ENCODE data around the gene FAM186B.

Gene FAM186B

DNA sequence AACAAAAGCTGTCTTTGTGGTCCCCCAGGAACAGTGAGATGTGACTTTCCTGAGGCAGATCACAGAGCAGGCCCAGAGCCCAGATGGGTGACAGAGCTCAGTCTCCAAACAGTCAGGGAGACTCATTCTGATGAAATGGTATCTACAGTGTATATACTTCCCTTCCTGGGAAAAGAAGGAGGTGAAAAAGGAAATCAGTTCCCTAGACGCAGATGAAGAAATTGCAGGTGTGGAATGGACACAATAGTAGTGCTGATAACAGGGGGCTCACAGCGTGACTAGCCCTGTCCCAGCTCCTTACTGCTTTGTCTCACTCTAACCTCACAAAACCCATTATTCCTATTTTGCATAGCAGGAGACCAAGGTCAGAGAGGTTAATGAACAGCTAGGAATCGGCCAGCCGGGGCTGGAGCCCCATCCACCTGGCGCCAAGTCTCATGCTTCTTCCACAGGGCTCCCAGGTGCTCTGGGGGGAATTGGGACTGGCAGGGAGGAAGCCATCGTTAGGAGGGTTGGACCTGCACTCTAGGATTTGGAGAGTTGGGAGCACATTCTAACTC lies 54.7 kb downstream of the FAM186B start:
- DNase-seq, result no peak

DNA sequence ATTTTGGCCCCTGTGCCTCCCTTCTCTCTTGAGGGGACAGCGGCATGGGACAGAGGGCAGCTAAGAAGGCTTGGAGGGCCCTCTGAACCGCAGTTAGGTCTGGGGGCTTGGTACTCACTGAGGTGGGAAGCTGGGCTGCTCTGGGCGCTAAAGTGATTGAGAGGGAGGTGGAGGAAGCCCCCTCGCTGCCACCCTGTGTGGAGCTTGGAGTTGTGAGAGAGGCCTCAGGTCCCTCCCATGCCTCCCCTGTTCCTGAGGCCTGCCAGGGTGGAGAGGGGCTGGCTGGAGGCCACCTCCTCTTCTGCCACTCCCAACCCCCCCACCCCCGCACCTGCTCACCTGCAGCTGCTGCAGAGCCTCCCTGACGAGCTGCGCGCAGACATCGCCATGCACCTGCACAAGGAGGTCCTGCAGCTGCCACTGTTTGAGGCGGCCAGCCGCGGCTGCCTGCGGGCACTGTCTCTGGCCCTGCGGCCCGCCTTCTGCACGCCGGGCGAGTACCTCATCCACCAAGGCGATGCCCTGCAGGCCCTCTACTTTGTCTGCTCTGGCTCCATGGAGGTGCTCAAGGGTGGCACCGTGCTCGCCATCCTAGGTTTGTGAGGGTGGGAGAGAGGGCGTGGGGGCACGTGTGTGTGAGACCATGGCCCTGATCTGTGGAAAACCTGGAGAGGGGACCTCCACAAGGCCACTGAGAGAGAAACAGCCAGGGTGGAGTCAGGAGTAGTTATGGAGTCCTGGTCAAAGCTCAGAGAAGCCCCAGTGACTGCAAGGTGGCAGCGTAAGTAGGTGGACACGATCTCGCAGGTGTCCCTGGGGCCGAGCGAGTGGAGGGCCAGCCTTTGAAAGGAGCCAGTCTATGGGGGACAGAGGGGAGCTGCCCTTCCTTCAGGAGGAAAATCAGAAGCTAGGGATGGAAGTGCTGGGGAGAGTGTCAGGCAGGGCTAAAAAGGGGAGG lies 55.4 kb downstream of the FAM186B start:
- DNase-seq, result no peak

DNA sequence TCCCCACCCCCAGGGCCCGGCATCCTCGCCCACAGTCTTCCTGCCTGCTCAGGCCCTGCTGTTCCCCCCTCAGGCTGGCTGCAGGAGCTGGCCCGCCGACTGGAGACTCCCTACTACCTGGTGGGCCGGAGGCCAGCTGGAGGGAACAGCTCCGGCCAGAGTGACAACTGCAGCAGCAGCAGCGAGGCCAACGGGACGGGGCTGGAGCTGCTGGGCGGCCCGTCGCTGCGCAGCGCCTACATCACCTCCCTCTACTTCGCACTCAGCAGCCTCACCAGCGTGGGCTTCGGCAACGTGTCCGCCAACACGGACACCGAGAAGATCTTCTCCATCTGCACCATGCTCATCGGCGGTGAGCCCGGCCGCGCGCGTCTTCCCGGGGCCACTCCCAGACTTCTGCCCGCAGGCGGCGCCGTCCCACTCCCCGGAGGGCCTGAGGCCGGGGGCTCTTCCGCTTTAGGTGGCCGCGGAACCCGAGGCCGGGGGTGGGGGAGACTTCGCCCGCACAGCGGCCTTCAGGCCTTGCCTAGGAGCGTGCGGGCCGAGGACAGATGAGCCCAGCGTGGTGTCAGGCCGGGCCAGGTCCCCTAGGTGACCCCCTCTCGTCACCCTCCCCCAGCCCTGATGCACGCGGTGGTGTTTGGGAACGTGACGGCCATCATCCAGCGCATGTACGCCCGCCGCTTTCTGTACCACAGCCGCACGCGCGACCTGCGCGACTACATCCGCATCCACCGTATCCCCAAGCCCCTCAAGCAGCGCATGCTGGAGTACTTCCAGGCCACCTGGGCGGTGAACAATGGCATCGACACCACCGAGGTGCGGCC lies 56.4 kb downstream of the FAM186B start:
- DNase-seq, result peak in 1 of 2 donors; percentile 30

DNA sequence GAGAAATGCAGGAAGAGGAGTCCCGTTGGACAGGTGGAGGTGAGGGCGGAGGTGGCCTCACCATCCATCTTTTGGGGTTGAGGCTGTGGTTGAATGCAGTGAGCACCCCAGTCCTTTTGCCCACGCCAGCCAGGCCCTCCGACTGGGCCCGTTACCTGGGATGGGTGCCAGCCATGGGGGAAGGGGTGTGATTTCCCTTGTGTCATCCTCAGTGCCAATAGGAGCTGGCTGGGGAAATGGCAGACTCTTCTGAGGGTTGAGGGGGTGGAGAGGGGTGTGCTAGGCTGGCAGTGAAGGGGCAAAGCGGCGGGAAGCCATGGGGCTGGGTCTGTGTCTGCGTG lies 57.0 kb downstream of the FAM186B start:
- DNase-seq, result no peak

DNA sequence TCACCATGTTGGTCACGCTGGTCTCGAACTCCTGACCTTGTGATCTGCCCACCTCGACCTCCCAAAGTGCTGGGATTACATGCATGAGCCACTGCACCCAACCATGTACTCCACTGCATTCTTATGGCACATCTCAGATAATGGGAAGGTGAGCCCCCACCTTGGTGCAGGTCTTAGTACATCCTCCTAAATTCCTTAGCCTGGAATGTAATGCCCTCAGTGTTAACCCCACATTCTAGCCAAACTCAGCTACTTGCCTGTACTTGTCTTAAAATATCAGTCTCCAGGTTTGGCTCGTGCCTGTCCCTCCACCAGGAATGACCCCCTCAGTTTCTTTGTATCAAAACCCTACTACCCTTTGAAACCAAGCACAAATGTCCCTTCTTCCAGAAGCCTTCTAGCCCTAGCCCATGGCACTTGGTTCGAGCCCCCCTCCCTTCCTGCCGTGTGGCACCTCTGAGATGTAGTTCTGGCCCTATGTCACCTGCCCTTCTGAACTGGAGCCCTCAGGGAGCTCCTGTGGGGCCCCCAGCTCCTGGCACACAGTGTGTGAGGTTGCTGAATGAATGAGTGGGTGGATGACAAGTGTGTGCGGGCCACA lies 58.2 kb downstream of the FAM186B start:
- DNase-seq, result no peak

DNA sequence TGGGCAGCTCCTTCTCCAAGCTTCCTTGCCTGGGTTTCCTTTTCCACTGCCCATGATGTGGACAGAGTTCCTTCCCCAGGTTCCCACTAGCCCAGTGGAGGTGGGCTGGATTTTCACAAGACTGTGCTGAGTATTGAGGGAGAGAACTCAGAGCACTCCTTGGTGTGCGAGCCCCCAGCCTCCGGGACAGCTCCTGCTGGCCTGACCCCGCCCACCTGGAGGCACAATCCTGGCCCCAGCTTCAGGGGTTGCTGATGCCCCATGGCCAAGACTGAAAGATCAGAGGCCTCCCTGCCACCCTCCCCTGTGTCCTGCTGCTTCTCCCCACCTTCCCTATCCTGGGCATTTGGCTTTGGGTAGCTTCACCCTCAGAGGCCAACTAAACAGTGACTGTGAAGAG lies 59.0 kb downstream of the FAM186B start:
- no peak for DNase-seq

DNA sequence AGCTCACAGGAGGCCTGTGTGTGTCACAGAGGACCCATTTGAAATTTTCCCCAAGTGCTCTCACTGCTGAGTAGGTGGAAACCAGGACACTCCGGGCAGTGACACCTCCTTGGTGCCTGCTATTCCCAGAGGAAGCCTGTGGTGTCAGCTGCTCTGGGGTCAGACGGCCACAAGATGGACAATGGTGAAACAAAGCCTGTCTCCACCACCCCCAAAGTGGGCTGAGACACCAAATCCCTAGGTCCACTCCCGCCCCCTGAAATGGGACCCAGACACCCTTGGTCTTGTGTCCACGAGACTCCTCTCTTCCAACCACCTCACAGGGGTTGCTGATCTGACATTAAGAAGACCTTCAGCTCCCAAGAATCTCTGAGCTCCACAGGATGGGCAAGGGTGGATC lies 59.6 kb downstream of the FAM186B start:
- no peak for DNase-seq

DNA sequence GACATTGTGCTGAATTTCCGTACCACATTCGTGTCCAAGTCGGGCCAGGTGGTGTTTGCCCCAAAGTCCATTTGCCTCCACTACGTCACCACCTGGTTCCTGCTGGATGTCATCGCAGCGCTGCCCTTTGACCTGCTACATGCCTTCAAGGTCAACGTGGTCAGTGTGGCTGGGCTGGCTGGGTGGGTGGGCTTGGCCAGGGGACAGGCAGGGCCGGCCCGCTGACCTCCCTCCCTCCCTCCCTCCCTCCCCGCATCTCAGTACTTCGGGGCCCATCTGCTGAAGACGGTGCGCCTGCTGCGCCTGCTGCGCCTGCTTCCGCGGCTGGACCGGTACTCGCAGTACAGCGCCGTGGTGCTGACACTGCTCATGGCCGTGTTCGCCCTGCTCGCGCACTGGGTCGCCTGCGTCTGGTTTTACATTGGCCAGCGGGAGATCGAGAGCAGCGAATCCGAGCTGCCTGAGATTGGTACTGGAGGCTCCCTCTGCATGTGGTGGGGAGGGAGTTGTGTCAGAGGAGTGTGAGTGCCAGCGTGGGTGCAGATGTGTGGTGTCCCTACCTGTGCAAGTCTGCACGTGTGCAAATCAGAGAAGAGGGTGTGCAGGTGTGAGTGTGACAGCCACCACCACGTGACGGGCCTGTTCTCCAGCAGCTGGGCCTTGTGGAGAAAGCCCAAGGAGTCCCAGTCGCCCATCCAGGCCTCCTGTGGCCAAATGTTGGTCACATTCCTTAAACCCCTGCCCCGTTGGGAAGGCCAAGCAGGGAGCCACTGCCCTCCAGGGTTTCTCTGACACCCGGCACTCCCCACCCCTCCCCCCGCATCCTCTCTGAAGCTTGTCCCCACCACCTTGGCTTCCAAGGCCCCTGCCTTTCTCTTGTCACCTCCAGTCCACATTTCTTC lies 61.3 kb downstream of the FAM186B start:
- DNase-seq, result no peak

DNA sequence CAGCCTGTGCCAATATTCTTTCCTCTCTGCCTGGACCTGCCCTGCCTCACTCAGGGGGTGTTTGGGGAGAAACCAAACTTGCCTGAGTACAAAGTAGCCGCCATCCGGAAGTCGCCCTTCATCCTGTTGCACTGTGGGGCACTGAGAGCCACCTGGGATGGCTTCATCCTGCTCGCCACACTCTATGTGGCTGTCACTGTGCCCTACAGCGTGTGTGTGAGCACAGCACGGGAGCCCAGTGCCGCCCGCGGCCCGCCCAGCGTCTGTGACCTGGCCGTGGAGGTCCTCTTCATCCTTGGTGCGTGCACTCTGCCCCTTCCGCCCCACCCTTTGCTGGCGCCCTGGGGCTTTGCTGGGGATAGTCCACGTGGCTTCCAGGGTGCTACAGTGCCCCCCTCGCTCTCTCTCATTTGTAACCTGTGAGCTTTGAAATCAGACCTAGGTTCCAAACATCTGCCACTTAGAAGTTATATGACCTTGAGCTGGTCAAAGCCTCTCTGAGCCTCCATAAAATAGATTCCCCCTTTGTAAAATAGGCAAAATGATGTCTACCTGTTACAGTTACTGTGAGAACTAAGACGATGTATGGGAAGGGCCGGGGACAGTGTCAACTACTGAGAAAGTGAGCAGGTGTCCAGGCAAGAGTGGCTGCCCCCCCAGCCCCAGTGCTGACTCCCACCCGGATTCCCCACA lies 62.1 kb downstream of the FAM186B start:
- DNase-seq, result no peak

DNA sequence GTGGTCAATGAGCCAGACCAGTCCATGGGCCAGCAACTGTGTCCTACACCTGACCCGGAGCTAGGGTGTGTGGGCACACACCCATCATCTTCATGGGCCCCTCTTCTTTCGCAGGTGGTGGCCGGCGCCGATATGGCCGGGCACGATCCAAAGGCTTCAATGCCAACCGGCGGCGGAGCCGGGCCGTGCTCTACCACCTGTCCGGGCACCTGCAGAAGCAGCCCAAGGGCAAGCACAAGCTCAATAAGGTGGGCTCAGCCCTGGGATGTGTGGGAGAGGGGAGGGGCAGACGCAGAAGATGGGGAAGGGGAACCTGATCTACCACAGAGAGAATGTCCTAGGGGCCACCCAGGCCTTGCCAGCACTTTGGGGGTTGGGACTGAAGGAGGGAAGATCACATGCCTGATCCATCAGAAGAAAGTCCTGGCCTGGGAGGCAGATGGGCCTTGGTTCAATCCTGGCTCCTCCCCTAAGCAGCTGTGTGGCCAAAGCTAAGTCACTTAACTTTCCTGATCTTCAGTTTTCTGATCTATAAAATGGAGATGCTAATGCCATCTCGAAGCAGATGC lies 62.8 kb downstream of the FAM186B start:
- DNase-seq, result no peak

DNA sequence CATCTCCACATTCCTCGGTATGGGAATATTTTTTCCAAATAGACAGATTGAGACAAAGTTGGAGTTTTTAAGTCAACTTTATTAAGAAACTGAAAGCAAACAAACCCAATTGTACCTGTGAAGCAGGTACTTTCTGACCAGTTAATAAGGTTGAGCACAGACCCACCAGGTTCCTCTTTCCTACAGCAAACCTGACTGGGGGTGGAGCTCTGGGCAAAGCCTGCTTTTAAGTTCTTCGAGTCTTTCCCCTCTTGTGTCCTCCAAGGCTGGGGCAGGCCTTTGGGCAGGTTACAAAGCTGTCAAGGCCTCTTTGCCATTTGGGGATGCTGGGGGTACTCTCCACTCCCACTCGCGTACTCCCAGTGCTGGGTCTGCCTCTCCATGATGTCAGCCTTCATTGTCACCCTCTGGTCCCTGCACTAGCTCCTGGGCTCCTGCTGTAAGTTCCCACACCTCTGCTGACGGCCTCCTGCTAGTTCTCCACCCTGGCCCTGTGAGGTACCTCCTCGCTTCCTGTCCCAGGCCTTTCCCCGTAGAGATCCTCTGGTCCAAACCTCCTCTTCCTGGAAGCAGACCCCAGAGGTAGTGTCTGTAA lies 63.4 kb downstream of the FAM186B start:
- no peak for DNase-seq

DNA sequence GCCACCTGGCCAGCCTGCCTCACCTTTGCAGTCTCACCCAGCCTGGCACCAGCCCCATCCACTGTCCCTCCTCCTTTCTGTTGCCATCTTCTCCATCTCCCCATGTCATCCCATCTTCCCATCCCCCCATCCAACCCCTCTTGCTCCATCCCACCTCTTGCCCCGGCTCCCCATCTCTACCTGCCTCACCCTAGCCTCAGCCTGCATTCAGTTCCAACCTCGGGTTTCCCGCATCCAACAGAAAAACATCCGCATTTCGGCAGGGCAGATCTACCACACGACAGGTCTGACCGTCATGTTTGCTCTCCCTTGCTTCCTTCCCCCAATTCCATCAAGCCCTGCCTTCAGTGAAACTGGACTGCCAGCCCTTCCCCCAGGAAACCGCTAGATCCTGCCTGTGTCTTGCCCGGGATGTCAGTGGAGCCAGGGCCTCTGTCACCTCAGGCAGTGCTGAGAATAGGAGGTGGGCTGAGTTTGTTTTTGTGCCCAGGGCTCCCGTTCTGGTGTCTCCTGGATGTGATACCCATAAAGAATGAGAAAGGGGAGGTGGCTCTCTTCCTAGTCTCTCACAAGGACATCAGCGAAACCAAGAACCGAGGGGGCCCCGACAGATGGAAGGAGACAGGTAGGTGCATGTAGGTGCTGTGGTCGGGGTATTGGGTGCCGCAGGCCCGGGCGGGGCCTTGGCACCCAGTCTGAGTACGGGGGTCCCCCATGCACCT lies 64.1 kb downstream of the FAM186B start:
- DNase-seq, result no peak

DNA sequence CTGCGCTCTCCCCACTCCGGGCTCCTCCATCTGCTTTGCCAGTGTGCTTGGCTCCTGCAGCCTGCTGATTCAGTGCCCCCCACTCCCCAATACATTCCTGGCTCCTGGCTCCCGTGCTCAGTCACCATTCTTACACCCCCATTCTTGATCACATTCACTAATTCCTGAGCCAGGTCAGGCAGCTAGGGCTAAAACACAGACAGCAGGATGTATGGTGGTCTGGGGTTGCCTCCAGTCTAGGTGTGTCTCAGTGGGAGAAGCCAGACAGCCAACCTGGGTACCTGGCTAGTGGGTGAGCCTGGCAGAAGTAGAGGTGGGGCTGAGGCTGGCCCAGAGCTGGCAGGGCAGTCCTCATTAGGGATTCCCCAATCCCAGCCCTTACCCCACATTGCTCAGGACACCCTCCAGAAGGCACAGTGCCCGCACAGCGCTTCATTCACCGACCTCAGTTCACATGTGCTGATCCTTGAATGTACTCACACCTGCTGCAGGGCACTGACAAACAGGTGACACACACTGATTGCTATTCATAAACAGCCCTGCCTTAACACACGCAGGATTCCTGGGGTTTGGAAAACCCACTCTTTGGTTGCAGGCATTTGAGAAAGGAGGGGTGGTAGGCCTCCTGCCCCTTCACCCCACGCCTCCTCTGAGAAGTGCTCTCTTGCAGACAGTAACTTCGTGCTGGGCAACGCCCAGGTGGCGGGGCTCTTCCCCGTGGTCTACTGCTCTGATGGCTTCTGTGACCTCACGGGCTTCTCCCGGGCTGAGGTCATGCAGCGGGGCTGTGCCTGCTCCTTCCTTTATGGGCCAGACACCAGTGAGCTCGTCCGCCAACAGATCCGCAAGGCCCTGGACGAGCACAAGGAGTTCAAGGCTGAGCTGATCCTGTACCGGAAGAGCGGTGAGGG lies 65.0 kb downstream of the FAM186B start:
- DNase-seq, result no peak

DNA sequence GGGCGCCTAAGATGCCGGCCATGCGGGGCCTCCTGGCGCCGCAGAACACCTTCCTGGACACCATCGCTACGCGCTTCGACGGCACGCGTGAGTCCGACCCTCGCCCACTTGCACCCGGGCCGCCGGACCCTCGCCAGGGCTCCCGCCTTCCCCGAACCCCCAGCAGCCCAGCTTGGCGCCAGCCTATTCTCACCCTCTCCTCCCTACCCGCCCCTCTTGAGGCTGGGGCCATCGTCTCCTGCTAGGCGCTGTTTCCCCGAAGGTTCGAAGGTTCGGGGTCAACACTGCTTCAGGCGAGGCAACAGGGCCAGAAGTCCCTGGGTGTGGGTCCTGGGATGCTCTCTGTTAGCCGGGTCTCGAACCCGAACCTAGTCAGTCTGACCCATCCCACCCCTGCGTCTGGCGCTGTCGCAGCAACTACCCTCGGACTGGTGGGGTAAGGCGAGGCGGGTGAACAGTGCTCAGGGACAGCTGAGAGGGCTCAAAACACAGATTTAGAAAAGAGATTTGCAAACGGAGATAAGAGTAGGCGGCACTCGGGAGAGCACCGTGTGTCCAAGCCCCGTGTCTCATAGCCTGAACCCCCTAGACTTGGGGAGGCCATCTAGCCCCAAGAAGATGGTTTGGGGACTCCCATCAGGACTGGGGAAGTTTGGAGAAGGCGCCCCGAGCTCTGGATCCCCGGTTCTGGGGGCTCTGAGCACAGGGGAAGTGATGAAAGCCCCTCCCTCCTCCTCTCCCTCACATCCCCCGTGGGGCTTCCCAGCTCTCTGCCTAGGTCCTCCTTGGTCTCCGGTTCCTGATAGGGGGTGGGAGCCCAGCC lies 65.8 kb downstream of the FAM186B start:
- DNase-seq, result no peak

DNA sequence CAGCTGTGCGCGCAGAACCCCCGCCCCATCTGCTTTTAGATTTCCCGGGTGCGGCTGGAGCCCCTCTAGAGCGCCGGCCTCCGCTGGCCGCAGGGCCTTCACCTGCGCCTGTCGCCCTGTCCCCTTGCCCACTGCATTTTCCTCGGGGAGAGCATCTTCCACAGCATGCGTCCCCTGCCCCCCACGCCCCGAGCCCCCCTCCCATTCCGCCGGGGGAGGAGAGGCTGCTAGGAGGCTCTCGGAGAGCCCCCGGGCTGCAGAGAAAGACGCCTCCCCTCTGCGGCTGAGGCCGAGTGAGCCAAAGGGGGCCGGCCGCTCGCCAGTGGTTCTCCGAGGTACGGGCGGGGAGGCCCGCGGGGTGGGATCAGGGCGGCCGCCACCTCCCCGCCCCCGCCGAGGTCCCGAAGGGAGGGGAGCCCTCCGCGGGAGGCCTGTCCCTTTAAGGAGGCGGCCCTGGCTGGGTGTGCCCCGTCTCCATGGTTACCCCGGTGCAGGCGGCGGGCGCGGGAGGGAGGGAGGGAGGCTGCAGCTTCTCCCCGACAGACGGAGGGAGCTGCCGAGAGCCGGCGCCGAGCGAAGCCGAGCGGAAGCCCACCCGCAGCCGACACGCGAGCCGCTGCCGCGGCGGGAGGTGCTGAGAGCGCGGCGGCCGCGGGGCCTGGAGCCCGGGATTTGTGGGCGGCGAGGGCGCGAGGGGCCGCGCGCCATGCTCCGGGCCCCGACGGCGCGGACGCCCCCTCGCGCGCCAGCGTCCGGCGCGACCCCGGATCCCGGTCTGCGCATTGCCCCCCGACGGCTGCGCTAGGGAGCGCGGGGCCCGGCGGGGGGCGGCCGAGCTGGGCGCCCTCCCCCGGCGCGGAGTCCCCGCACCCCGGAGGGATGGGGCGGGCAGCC lies 66.7 kb downstream of the FAM186B start, which contains the start of gene KCNH3:
Gene KCNH3, plus strand, starts transcription at position 521 of the 894 bp plus-strand sequence. CDS start 387 bp downstream, outside the sequence.
- peak; percentile 92 to 93 for DNase-seq

DNA sequence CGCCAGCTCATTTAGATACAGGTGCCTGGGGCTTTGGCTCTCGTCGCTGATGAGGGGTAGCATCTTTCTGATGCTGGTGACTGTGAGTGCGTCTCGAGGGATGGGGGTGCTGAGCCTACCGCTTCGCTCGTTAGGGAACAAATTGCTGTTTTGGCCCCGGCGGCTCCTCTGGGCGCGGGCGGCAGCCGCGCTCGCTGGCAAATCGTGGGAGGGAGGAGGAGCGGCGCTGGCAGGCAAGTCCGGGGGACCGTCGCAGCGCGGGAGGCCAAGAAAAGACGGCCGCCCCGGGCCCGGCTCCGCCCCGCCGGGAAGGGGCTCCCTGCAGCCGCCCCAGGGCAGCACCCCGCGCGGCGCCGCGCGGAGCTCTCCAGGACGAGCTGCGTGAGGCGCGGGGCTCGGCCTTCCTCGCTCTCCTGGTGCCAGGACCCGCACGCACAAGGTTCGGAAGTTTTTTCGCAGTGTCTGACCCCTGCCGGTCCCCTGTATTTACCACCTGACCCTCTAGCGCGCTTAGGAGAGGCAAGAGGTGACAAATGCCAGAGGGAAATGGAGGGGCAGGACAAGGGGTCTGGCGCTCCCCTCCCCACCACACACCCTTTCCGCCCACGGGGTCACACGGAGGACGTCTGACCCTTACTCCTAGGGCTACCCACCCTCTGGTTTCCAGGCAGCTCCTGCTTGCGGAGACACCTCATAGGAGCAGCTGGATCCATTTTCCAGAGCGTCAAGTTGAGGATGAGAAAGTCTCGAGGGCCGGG lies 67.5 kb downstream of the FAM186B start:
- peak in 1 of 2 donors; percentile 31 for DNase-seq
